K562 (cell line): Measurements from ENCODE around the gene ARHGAP35. TPM values are rescaled to one million over a fixed set of nuclear protein-coding genes. Genes with fewer than 3 reads are reported as not detected.
A peak's percentile ranks its signal among the peaks of the same experiment; 100 is the strongest.

Source experiments
- MTA1 ChIP-seq: fragments of 450-650 bp; IDR thresholded peaks from 2 replicates; pipeline ENCODE4 v1.6.1; 2017; ENCODE audit warnings: borderline replicate concordance
- NCOA2 ChIP-seq, 2 experiments: fragments of 450-650 bp; IDR thresholded peaks; 2 replicates each; pipeline ENCODE4 v1.6.1; 2018; ENCODE audit warnings: mild to moderate bottlenecking in 2 of 2, moderate library complexity in 1 of 2; ENCODE audit not compliant: partially characterized antibody in 2 of 2
- NELFE ChIP-seq: IDR thresholded peaks from 2 replicates; pipeline ENCODE4 v1.6.1; 2011; ENCODE audit warnings: mild to moderate bottlenecking; ENCODE audit not compliant: insufficient read depth, insufficient read length
- NR2C1 ChIP-seq, 2 experiments: fragments of 450-650 bp; IDR thresholded peaks; 2 replicates each; pipeline ENCODE4 v1.6.1; 2017; ENCODE audit warnings: mild to moderate bottlenecking in 2 of 2, antibody characterized with exemption in 1 of 2, inconsistent platforms in 1 of 2, missing compliant biosample characterization in 1 of 2, missing genetic modification characterization in 1 of 2
- NR3C1 ChIP-seq: sonication (generic); formaldehyde crosslinking; IDR thresholded peaks from 2 replicates; pipeline ENCODE4 v1.8.1; 2022; ENCODE audit warnings: missing genetic modification reagents
- PBX2 ChIP-seq, 2 experiments: IDR thresholded peaks in 1 of 2; conservative IDR thresholded peaks in 1 of 2; 2 replicates each; pipeline ENCODE4 v1.6.1; 2016; ENCODE audit warnings: low read depth in 2 of 2, mild to moderate bottlenecking in 1 of 2, missing compliant biosample characterization in 1 of 2, missing genetic modification characterization in 1 of 2, moderate library complexity in 1 of 2
- PCBP2 ChIP-seq: fragments of 200-400 bp; formaldehyde crosslinking; IDR thresholded peaks from 2 replicates; pipeline ENCODE4 v1.6.1; 2018; ENCODE audit warnings: low read length, low read depth, mild to moderate bottlenecking, moderate library complexity; ENCODE audit not compliant: poor library complexity, severe bottlenecking
- SIX5 ChIP-seq, 2 experiments: IDR thresholded peaks; 2 replicates each; pipeline ENCODE4 v1.6.1; 2011; ENCODE audit warnings: low read length in 2 of 2, borderline replicate concordance in 1 of 2, low read depth in 1 of 2, mild to moderate bottlenecking in 1 of 2, moderate library complexity in 1 of 2; ENCODE audit not compliant: insufficient read depth in 1 of 2
- SMAD3 ChIP-seq: fragments of 450-650 bp; formaldehyde crosslinking; conservative IDR thresholded peaks from 2 replicates; pipeline ENCODE4 v1.4.0; 2020; ENCODE audit warnings: mild to moderate bottlenecking
- SRSF3 ChIP-seq: fragments of 200-400 bp; formaldehyde crosslinking; IDR thresholded peaks from 2 replicates; pipeline ENCODE4 v1.6.1; 2016; ENCODE audit warnings: mild to moderate bottlenecking, low read length, moderate library complexity; ENCODE audit not compliant: insufficient read depth
- ZBTB1 ChIP-seq: sonication (generic); formaldehyde crosslinking; IDR thresholded peaks from 2 replicates; pipeline ENCODE4 v1.8.1; 2023; ENCODE audit warnings: missing genetic modification reagents, low read depth, mild to moderate bottlenecking, borderline replicate concordance
- ZKSCAN3 ChIP-seq: fragments of 250-450 bp; sonication (Bioruptor Pico); IDR thresholded peaks from 2 replicates; pipeline ENCODE4 v1.4.0; 2020
- ZNF121 ChIP-seq: sonication (generic); formaldehyde crosslinking; conservative IDR thresholded peaks from 2 replicates; pipeline ENCODE4 v1.8.0; 2022; ENCODE audit warnings: missing genetic modification reagents
- ZNF133 ChIP-seq: fragments of 250-450 bp; sonication (Bioruptor Pico); IDR thresholded peaks from 2 replicates; pipeline ENCODE4 v1.4.0; 2020; ENCODE audit warnings: mild to moderate bottlenecking
- ZNF217 ChIP-seq: sonication (generic); formaldehyde crosslinking; IDR thresholded peaks from 2 replicates; pipeline ENCODE4 v1.8.0; 2022; ENCODE audit warnings: mild to moderate bottlenecking, missing genetic modification reagents
- ZNF316 ChIP-seq: fragments of 450-650 bp; IDR thresholded peaks from 2 replicates; pipeline ENCODE4 v1.6.1; 2016
- ZNF75A ChIP-seq: fragments of 450-650 bp; formaldehyde crosslinking; IDR thresholded peaks from 2 replicates; pipeline ENCODE4 v1.4.0; 2020; ENCODE audit warnings: mild to moderate bottlenecking
- ZSCAN32 ChIP-seq: fragments of 450-650 bp; formaldehyde crosslinking; IDR thresholded peaks from 2 replicates; pipeline ENCODE4 v1.4.0; 2020; ENCODE audit warnings: mild to moderate bottlenecking, moderate library complexity
- polyA plus RNA-seq, 8 experiments: library from polyadenylated mRNA; depleted of rRNA in 4 of 8; stranded (reverse) in 5 of 8; unstranded in 3 of 8; fragments of >200 nt; fragmentation: Nextera tagmentation in 2 of 8; fragmentation: Illumina TruSeq in 1 of 8; extraction: Ambion mirVana in 2 of 8; extraction: Trizol in 1 of 8; gene quantifications; 2 replicates each; pipeline versions ENCODE4 v1.2.1 to v1.2.3, GENCODE V29; 2011 to 2014; ENCODE audit warnings: inconsistent platforms in 1 of 8, missing spikeins in 1 of 8
- total RNA-seq, 7 experiments: library from RNA; depleted of rRNA in 6 of 7; stranded (reverse); fragments of >200 nt in 6 of 7; fragmentation: Illumina TruSeq in 2 of 7; extraction: Trizol in 2 of 7; gene quantifications; 2 replicates each; pipeline versions ENCODE4 v1.2.1 to v1.2.3, GENCODE V29; 2011 to 2021; ENCODE audit warnings: low replicate concordance in 1 of 7
- TF ChIP-seq, protein P1 (sequence below): sonication (generic); formaldehyde crosslinking; IDR thresholded peaks from 2 replicates; pipeline ENCODE4 v1.8.0; 2023; ENCODE audit warnings: missing genetic modification reagents, mild to moderate bottlenecking, borderline replicate concordance

Gene ARHGAP35
- total and polyA plus RNA-seq, 9 of the 15 experiments (the other 6 are each of a cell fraction or from before 2014, with no cell fraction given): 0.27 to 26.4 (median 10.2) TPM

DNA sequence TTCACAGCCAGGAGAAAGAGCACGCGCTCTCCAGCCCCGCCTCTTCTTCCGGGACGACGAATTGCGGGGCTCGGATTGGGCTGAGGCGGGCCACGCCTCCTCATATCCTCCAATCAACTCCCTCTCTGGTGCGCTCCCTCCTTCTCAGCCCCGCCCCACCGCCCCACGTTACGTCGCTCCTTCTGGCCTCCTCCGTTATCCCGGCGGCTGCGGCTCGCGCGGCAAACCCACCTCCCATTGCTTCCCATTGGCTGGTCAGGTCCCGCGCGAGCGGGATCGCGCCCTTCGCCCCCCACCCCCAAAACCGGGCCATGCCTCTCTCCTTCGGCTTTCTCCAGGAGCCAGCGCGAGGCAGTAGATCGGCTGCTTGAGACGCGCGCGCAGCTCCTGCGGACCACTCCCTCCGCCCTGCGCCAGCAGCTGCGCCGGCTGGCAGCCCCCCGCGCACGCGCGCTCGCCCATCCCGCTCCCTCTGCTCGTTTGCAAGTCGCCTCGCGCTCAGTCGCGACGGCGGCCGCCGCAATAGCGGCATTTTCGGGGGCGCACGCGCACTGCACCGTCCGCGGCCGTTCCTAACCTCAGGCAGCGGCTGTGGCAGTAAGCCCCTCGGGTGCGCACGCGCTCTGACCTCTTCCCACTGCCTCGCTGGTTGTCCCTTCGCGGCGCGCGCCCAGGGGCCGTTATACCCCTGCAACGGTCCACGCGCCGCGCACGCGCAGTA, 512 bp upstream of the ARHGAP35 start (continued):
- TF ChIP-seq PBX2 (CRISPR knock-in tag; IDR thresholded peaks at IDR 0.05; ENCODE audit: low read depth) (no peak), PBX2 (tag; conservative IDR thresholded peaks at IDR 0.05; ENCODE audit: low read depth) (no peak), ZNF217 (CRISPR knock-in tag) (no peak), ZNF133 (CRISPR knock-in tag) (no peak), SRSF3 (no peak), MTA1 (no peak), ZSCAN32 (CRISPR knock-in tag) (peak; percentile 6; the same call in 1 of the 2 replicates), ZBTB1 (CRISPR knock-in tag) (peak; percentile 60; the same call in 1 of the 2 replicates), ZNF316 (no peak), NR3C1 (no peak), ZKSCAN3 (CRISPR knock-in tag) (no peak), NCOA2 (IDR thresholded peaks at IDR 0.05; ENCODE audit: partially characterized antibody in 2 of 2) (no peak), ZNF121 (CRISPR knock-in tag) (0 out of 2 replicates have a peak, but pooled peaks have one; percentile 15), ZNF75A (CRISPR knock-in tag) (no peak), NR2C1 (IDR thresholded peaks at IDR 0.05) (no peak), NR2C1 (tag; IDR thresholded peaks at IDR 0.05) (no peak), SIX5 (IDR thresholded peaks at IDR 0.05; ENCODE audit: borderline replicate concordance in 1 of 2, insufficient read depth in 1 of 2, low read depth in 1 of 2, low read length in 2 of 2) (no peak), SMAD3 (CRISPR knock-in tag) (no peak), NELFE (no peak), PCBP2 (peak; percentile 67)
- TF ChIP-seq, protein P1, sequence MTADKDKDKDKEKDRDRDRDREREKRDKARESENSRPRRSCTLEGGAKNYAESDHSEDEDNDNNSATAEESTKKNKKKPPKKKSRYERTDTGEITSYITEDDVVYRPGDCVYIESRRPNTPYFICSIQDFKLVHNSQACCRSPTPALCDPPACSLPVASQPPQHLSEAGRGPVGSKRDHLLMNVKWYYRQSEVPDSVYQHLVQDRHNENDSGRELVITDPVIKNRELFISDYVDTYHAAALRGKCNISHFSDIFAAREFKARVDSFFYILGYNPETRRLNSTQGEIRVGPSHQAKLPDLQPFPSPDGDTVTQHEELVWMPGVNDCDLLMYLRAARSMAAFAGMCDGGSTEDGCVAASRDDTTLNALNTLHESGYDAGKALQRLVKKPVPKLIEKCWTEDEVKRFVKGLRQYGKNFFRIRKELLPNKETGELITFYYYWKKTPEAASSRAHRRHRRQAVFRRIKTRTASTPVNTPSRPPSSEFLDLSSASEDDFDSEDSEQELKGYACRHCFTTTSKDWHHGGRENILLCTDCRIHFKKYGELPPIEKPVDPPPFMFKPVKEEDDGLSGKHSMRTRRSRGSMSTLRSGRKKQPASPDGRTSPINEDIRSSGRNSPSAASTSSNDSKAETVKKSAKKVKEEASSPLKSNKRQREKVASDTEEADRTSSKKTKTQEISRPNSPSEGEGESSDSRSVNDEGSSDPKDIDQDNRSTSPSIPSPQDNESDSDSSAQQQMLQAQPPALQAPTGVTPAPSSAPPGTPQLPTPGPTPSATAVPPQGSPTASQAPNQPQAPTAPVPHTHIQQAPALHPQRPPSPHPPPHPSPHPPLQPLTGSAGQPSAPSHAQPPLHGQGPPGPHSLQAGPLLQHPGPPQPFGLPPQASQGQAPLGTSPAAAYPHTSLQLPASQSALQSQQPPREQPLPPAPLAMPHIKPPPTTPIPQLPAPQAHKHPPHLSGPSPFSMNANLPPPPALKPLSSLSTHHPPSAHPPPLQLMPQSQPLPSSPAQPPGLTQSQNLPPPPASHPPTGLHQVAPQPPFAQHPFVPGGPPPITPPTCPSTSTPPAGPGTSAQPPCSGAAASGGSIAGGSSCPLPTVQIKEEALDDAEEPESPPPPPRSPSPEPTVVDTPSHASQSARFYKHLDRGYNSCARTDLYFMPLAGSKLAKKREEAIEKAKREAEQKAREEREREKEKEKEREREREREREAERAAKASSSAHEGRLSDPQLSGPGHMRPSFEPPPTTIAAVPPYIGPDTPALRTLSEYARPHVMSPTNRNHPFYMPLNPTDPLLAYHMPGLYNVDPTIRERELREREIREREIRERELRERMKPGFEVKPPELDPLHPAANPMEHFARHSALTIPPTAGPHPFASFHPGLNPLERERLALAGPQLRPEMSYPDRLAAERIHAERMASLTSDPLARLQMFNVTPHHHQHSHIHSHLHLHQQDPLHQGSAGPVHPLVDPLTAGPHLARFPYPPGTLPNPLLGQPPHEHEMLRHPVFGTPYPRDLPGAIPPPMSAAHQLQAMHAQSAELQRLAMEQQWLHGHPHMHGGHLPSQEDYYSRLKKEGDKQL (CRISPR knock-in tag): peak; percentile 75; the same call in 1 of the 2 replicates
